IPS-18c (cell line): ENCODE results near the gene OXSR1.
A peak's percentile ranks its signal among the peaks of the same experiment; 100 is the strongest.
"Not testable (repeated sequence)": the region's sequence is repeated elsewhere in the genome, so short reads cannot be mapped to it uniquely, and the experiment has no call there.

Experiments used
- H3K4me3 ChIP-seq: 2 replicates; pipeline ENCODE4 v1.7.0; 2013; ENCODE audit warnings: low read depth, mild to moderate bottlenecking, low read length, moderate library complexity; ENCODE audit not compliant: insufficient read depth
- H3K9me3 ChIP-seq: one replicate; pipeline ENCODE4 v1.6.1; 2013; ENCODE audit warnings: mild to moderate bottlenecking, low read length, moderate library complexity; ENCODE audit not compliant: control insufficient read depth, insufficient read depth

The OXSR1 gene

DNA sequence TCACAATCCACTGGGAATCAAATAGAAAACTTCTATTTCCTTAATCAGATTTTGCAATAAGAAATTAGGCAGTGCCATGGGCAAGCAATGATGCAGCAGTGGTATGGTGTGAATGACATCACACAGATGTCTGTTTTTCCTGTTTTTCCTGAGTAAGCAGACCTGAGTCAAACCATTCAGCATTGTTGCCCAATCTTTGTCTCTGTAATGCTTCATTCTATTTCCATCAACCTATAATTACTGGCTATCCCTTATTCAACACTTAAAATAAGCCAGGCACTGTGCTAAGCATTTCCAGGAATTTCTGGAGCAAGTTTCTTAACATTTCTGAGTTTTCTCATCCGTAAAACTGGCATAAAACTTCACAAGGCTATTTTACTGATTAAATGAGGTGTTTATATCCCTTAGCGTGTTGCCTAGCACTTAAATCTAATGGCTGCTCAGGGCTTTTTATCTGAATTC, 11.3 kb upstream of the OXSR1 start:
- no peak overlapping the region for H3K4me3 ChIP-seq
- H3K9me3 ChIP-seq: no peaks in the 10 kb centered on the region

- H3K9me3 ChIP-seq: no peaks in the 10 kb centered on the region
These were observed 10.6 kb upstream of the OXSR1 start for GRCh38 chr3:38154625-38155255.

DNA sequence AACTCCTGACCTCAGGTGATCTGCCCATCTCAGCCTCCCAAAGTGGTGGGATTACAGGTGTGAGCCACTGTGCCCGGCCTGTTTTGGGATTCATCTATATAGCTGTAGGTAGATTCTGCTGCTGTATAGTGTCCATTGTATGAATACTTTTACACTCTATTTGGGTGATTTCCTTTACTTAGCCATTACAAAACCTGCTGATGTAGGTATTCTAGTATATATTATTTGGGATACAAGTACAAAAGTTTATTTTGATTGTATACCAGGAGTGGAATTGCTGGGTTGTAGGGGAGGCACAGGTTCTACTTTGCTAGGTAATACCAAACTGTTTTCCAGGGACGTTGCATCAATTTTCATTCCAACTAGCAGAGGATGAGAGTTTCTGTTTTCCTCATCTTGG, 9.5 kb upstream of the OXSR1 start:
- no peak overlapping the region for H3K4me3 ChIP-seq

More at GRCh38 chr3:38154625-38155255, 10.6 kb upstream of the OXSR1 start:
- H3K4me3 ChIP-seq: no peak overlapping the region

DNA sequence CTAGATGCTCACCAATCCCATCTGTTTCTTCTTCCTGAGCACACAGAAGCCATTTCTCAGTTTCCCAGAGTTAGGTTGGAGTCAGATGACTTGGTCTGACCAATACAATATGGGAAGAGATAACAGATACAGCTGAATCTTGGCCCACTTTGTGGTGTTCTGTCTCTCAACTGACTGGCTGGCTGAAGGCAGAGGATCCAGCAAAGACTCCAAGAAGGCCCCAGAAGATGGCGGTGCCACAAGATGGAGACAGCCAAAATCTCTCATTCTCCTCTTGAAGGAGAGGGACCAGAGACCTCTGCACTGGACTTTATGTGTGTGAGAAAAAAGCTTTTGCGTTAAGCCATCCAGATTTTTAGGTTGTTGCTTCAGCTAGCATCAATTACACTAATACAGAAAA, 8.2 kb upstream of the OXSR1 start:
- H3K9me3 ChIP-seq: no peaks in the 10 kb centered on the region
- H3K4me3 ChIP-seq: no peak overlapping the region

More for the DNA sequence above, 9.5 kb upstream of the OXSR1 start:
- H3K9me3 ChIP-seq: no peaks in the 10 kb centered on the region

DNA sequence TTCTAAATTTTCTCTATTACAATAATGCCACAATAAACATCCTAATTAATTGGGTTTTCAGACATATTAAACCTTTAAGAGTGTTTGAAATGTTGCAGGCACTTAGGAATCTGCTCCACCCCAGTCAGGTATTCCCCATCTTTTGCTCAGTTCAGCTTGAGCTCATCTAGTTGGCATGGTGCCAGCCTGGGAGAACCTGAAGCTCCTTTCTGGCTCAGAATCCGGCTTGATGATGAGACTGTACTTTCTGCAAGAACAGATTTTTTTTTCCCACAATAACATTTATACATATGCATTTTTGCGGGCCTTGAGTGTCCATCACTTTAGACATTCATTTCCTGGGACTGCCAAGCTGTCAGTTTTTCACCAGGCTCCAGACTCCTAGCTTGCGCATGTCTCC, 7.7 kb upstream of the OXSR1 start:
- H3K9me3 ChIP-seq: no peaks in the 10 kb centered on the region
- H3K4me3 ChIP-seq: no peak overlapping the region

DNA sequence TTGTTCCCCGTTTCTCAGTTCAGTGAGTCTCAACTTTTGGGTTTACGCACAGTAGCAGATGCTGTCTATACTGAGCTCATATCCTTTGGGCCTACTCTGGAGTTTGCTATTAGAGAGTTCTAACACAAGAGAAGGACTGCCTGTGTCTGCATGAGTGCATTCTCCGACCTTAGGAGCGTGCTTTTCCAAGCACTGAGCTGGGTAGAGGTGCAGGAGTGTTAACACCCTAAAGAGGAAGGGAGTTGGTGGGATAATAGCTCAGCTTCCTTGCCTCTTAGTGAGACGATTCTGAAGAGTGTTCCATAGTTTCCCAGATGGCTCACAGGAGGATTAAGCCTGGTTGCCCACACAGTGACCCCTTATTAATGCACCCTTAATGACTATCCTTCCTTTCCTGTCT, 6.9 kb upstream of the OXSR1 start:
- no peaks in the 10 kb centered on the region for H3K9me3 ChIP-seq
- no peak overlapping the region for H3K4me3 ChIP-seq

GRCh38 chr3:38160704-38161103, 4.6 kb upstream of the OXSR1 start:
- H3K4me3 ChIP-seq, H3K9me3 ChIP-seq: not testable (repeated sequence)

DNA sequence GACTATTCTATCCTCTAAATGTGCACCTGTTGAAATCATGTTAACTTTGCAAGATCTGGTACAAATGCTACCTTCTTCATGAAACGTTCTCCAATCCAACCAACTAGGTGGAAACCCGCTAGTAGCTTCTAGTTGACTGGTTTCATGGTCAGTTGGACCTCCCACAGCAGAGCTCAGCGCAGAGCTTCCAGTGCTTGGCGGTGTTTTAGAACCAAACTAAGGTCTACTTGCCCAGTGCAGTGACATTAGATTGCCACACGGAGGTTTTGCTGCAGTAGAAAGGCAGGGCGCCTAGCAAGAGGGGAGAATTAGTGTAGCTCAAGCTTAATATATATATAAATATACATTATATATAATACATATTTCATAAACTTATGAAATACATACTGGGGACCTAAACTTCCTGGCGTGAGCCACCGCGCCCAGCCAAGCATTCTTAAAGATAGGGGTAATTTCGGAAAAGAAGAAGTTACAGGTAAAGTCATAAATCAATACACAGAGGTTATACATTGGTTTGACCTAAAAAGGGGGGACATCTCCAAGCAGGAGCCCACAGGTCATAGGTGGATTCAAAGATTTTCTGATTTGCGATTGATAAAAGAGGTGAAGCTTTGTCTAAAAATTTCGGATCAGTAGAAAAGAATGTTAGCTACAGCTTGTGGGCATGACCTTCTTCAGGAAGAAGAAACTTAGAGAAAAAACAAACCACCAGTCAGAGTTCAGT, 2.1 kb upstream of the OXSR1 start:
- Histone ChIP-seq H3K4me3 (no peak overlapping the region), H3K9me3 (no peaks in the 10 kb centered on the region)

- no peaks in the 10 kb centered on the region for H3K9me3 ChIP-seq
- peak overlapping the region; percentile 70 for H3K4me3 ChIP-seq
These were observed 1.3 kb upstream of the OXSR1 start for GRCh38 chr3:38163841-38164642.

DNA sequence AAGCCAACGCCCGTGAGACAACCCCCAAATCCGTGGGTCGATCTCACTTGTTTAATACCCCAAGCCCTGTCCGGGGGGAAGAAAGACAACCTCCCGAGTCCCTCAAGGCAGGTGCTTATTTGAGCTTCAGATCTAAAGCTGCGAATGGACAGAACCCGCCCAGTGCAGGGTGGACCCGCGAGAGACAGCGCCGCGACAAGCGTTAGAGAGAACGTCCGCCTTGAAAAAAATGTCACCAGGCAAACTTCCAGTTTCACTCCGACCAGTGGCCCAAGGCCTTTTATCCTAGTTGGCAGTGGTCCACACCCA, 740 bp upstream of the OXSR1 start:
- Histone ChIP-seq H3K4me3 (peak overlapping the region; percentile 70), H3K9me3 (no peaks in the 10 kb centered on the region)

DNA sequence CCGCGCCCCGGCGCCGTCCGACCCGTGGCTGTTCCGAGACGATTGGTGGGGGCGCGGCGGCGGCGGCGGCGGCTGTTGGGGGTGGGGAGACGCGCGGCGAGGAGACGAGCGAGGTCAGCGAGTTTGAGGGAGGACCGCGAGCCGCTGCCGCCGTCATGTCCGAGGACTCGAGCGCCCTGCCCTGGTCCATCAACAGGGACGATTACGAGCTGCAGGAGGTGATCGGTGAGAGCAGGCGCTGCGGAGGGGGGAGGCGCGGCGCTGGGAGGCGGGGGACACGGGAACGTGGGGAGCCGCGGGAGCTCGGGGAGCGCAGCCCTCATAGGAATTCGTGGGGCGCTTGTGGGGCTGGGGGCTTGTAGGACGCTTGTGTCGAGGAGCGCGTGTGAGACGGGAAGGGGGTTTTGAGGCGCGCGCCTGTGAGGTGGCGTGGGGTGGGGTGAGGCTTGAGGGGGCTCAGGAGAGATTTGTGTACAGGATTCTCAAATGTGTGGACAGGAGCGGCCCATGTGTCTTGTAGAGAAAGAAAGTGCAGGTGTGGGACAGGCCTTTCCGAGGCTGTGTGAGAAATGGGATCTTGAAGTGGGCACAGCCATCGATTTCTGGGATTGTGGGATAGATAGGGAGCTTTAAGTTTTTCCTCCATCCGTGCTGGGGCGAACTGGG, 518 bp downstream of the OXSR1 start:
- H3K4me3 ChIP-seq: peak overlapping the region; percentile 70
- H3K9me3 ChIP-seq: no peaks in the 10 kb centered on the region

- no peak overlapping the region for H3K4me3 ChIP-seq
These were observed 2.3 kb downstream of the OXSR1 start for GRCh38 chr3:38167591-38167990.

DNA sequence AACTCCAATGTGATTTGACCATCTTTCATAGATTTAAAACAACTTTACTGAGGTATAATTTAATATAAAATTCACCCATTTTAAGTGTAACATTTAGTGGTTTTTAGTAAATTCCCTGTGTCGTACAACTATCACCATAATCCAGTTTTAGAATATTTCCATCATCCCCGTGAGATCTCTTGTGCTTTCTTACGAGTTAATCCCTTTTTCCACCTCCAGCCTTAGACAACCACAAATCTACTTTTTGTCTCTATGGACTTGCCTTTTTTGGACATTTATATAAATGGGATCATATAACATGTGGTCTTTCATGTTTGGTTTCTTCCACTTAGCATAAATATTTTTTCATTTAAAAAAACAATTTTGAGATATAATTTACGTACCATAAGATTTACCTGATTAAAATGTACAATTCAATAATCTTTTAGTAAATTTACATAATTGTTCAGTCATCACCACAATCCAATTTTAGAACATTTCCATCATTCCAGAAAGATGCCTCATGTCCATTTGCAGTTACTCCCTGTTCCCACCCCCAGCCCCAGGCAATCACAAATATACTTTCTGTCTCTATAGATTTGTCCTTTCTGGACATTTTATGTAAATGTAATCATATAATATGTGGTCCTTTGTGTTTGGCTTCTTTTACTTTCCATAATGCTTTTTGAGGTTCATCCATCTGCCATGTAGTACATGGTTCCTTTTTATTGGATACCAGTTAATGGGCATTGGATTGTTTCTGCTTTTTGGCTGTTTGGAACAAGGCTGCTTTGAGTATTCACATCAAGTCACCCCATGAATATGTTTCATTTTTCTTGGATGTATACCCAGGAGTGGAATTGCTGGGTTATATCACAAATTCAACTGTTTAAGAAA, 3.1 kb downstream of the OXSR1 start:
- no peaks in the 10 kb centered on the region for H3K9me3 ChIP-seq
- H3K4me3 ChIP-seq: no peak overlapping the region

More at GRCh38 chr3:38167591-38167990, 2.3 kb downstream of the OXSR1 start:
- H3K9me3 ChIP-seq: no peaks in the 10 kb centered on the region

- H3K9me3 ChIP-seq: no peaks in the 10 kb centered on the region
- no peak overlapping the region for H3K4me3 ChIP-seq
These were observed 3.6 kb downstream of the OXSR1 start for GRCh38 chr3:38169027-38169317.

DNA sequence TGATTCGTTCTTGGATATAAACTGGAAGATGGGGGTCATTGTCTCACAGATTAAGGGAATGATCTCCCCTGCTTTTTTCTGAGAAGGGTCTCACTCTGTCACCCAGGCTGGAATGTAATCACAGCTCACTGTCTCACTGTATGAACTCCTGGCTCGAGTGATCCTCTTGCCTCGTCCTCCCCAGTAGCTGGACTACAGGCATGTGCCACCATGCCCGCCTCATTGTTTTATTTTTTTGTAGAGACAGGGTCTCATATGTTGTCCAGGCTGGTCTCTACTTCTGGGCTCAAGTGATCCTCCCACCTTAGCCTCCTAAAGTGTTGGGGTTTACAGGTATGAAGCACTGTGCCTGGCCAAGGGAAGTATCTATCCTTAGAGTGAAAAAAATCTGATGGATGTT, 5.4 kb downstream of the OXSR1 start:
- no peak overlapping the region for H3K4me3 ChIP-seq
- no peaks in the 10 kb centered on the region for H3K9me3 ChIP-seq

- Histone ChIP-seq H3K4me3 (no peak overlapping the region), H3K9me3 (no peaks in the 10 kb centered on the region)
These were observed 6.3 kb downstream of the OXSR1 start for GRCh38 chr3:38171622-38172021.

DNA sequence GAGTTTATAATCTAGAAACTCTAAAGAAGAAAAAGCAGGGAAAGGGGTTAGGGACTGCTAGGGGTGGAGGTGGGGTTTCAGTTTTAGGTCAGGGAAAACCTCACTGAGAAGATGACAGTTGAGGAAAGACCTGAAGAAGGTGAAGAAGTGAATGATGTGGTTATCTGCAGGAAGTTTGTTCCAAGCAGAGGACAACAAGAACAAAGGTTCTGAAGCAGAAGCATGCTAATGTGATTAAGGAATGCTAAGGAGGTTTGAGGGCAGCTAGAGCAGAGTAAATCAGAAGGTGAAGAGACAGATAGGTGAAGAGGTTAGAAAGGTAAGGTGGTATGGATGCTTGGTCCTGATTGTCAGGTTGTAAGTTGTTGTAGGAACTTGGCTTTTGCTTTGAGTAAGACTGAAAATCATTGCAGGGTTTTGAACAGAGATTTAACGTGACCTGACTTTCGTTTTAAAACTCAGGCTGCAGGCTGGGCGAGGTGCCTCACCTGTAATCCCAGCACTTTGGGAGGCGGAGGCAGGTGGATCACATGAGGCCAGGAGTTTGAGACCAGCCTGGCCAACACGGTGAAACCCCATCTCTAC, 8.6 kb downstream of the OXSR1 start:
- Histone ChIP-seq H3K9me3 (no peaks in the 10 kb centered on the region), H3K4me3 (no peak overlapping the region)
